Tibial nerve (tissue), 3 donors: Measurements from ENCODE around the gene PKNOX2.

Experiments used
- POLR2A ChIP-seq, 2 donors: fragments of 450-650 bp; IDR thresholded peaks; one replicate each; pipeline ENCODE4 v1.6.1; 2017; ENCODE audit warnings: antibody characterized with exemption in 2 of 2, mild to moderate bottlenecking in 2 of 2, moderate library complexity in 2 of 2
- TF ChIP-seq, protein P1 (sequence below), 5 experiments: fragments of 200-600 bp in 3 of 5; fragments of 450-650 bp in 2 of 5; sonication (generic) in 3 of 5; IDR thresholded peaks; one replicate each; pipeline ENCODE4 v1.5.1; 2016 to 2019; ENCODE audit warnings: antibody characterized with exemption in 5 of 5, mild to moderate bottlenecking in 3 of 5, moderate library complexity in 2 of 5

DNA sequence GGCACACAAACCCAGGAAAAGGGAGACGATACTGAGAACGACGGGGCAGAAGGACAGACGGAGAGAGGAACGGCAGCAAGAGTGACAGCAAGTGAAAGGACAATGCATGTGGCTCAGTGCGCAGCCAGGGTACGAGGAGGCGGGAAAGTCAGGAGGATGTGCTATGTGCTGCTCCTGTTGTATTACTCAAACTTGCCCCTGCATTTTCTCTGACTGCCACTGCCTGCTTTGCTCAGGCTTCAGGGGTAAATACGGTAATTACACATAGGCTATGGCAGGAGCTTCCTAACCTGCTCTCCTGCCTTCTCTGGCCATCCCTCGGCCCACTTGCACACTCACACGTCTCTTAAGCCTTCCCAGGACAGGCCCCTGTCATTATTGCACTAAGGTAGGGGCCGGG lies 236.7 kb downstream of the PKNOX2 start:
- TF ChIP-seq, protein P1, sequence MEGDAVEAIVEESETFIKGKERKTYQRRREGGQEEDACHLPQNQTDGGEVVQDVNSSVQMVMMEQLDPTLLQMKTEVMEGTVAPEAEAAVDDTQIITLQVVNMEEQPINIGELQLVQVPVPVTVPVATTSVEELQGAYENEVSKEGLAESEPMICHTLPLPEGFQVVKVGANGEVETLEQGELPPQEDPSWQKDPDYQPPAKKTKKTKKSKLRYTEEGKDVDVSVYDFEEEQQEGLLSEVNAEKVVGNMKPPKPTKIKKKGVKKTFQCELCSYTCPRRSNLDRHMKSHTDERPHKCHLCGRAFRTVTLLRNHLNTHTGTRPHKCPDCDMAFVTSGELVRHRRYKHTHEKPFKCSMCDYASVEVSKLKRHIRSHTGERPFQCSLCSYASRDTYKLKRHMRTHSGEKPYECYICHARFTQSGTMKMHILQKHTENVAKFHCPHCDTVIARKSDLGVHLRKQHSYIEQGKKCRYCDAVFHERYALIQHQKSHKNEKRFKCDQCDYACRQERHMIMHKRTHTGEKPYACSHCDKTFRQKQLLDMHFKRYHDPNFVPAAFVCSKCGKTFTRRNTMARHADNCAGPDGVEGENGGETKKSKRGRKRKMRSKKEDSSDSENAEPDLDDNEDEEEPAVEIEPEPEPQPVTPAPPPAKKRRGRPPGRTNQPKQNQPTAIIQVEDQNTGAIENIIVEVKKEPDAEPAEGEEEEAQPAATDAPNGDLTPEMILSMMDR (IDR thresholded peaks at IDR 0.05), result no peak
- TF ChIP-seq POLR2A (IDR thresholded peaks at IDR 0.05), result no peak
